MM.1S (cell line): ENCODE measurements around the gene PIK3C2G.

Experiments used
- DNase-seq: peaks from one replicate; pipeline ENCODE4 v3.0.0-alpha.2; 2015
- H2AFZ ChIP-seq: fragments of 300-600 bp; sonication (generic); 2 replicates; pipeline ENCODE4 v1.6.0; 2016; ENCODE audit warnings: antibody characterized with exemption, low read length
- H3F3A ChIP-seq: fragments of 300-600 bp; sonication (generic); 2 replicates; pipeline ENCODE4 v1.6.1; 2016; ENCODE audit warnings: mild to moderate bottlenecking, antibody characterized with exemption, low read length, moderate library complexity, mixed read lengths; ENCODE audit not compliant: insufficient read depth
- H3K27ac ChIP-seq: fragments of 300-600 bp; sonication (generic); 2 replicates; pipeline ENCODE4 v1.5.1; 2016; ENCODE audit warnings: mild to moderate bottlenecking, low read length
- H3K27me3 ChIP-seq: fragments of 300-600 bp; sonication (generic); replicated peaks from 2 replicates; pipeline ENCODE4 v1.6.0; 2016; ENCODE audit warnings: low read length; ENCODE audit not compliant: insufficient read depth
- H3K36me3 ChIP-seq: fragments of 300-600 bp; sonication (generic); replicated peaks from 2 replicates; pipeline ENCODE4 v1.6.1; 2016; ENCODE audit warnings: mild to moderate bottlenecking, low read length, mixed read lengths; ENCODE audit not compliant: insufficient read depth
- H3K4me1 ChIP-seq: fragments of 300-600 bp; sonication (generic); 2 replicates; pipeline ENCODE4 v1.6.1; 2016; ENCODE audit warnings: low read length, mixed read lengths
- H3K4me2 ChIP-seq: fragments of 300-600 bp; sonication (generic); 2 replicates; pipeline ENCODE4 v1.6.0; 2016; ENCODE audit warnings: low read depth, low read length
- H3K4me3 ChIP-seq: fragments of 300-600 bp; sonication (generic); 2 replicates; pipeline ENCODE4 v1.5.1; 2016; ENCODE audit warnings: low read length, mixed read lengths
- H3K79me2 ChIP-seq: fragments of 300-600 bp; sonication (generic); 2 replicates; pipeline ENCODE4 v1.6.1; 2016; ENCODE audit warnings: mixed run types, low read length, mixed read lengths
- H3K9ac ChIP-seq: fragments of 300-600 bp; sonication (generic); 2 replicates; pipeline ENCODE4 v1.6.1; 2016; ENCODE audit warnings: low read length, mixed read lengths
- H3K9me2 ChIP-seq: fragments of 300-600 bp; sonication (generic); replicated peaks from 2 replicates; pipeline ENCODE4 v1.6.1; 2016; ENCODE audit warnings: mild to moderate bottlenecking, low read length, mixed read lengths; ENCODE audit not compliant: insufficient read depth
- H3K9me3 ChIP-seq: fragments of 300-600 bp; sonication (generic); replicated peaks from 2 replicates; pipeline ENCODE4 v1.6.1; 2016; ENCODE audit warnings: mild to moderate bottlenecking, low read length, mixed read lengths; ENCODE audit not compliant: insufficient read depth
- H4K20me1 ChIP-seq: fragments of 300-600 bp; sonication (generic); 2 replicates; pipeline ENCODE4 v1.6.1; 2016; ENCODE audit warnings: mild to moderate bottlenecking, low read length, moderate library complexity, mixed read lengths; ENCODE audit not compliant: insufficient read depth
- EZH2 ChIP-seq: fragments of 300-600 bp; sonication (generic); optimal IDR thresholded peaks from 2 replicates; pipeline ENCODE3; 2017; ENCODE audit warnings: low read depth, mild to moderate bottlenecking, antibody characterized with exemption, low read length, mixed read lengths
- EZH2phosphoT487 ChIP-seq: fragments of 300-600 bp; sonication (generic); IDR thresholded peaks from 2 replicates; pipeline ENCODE4 v1.6.1; 2018; ENCODE audit warnings: antibody characterized with exemption, low read length
- TF ChIP-seq, protein P1 (sequence below): fragments of 300-600 bp; sonication (generic); IDR thresholded peaks from 2 replicates; pipeline ENCODE4 v1.5.1; 2016; ENCODE audit warnings: antibody characterized with exemption, low read length, mixed read lengths

The PIK3C2G gene

GRCh38 chr12:18436170-18436569 lies 174.9 kb downstream of the PIK3C2G start:
- TF ChIP-seq EZH2 = no peak
- TF ChIP-seq EZH2phosphoT487 = no peak
- TF ChIP-seq, protein P1, sequence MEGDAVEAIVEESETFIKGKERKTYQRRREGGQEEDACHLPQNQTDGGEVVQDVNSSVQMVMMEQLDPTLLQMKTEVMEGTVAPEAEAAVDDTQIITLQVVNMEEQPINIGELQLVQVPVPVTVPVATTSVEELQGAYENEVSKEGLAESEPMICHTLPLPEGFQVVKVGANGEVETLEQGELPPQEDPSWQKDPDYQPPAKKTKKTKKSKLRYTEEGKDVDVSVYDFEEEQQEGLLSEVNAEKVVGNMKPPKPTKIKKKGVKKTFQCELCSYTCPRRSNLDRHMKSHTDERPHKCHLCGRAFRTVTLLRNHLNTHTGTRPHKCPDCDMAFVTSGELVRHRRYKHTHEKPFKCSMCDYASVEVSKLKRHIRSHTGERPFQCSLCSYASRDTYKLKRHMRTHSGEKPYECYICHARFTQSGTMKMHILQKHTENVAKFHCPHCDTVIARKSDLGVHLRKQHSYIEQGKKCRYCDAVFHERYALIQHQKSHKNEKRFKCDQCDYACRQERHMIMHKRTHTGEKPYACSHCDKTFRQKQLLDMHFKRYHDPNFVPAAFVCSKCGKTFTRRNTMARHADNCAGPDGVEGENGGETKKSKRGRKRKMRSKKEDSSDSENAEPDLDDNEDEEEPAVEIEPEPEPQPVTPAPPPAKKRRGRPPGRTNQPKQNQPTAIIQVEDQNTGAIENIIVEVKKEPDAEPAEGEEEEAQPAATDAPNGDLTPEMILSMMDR = no peak
- H3F3A ChIP-seq = no peaks in the 10 kb centered on the region
- H3K9me3 ChIP-seq = no peaks in the 10 kb centered on the region
- H3K4me2 ChIP-seq = no peak overlapping the region
- H3K9ac ChIP-seq = no peak overlapping the region
- H3K27me3 ChIP-seq = no peaks in the 10 kb centered on the region
- no peaks in the 10 kb centered on the region for H3K9me2 ChIP-seq
- no peaks in the 10 kb centered on the region for H3K36me3 ChIP-seq
- DNase-seq = no peak
- H2AFZ ChIP-seq = no peak overlapping the region
- no peaks in the 10 kb centered on the region for H4K20me1 ChIP-seq
- no peak overlapping the region for H3K4me3 ChIP-seq
- H3K79me2 ChIP-seq = no peaks in the 10 kb centered on the region
- H3K4me1 ChIP-seq = no peaks in the 10 kb centered on the region
- H3K27ac ChIP-seq = no peak overlapping the region

- H3K9me3 ChIP-seq = no peaks in the 10 kb centered on the region
- no peaks in the 10 kb centered on the region for H4K20me1 ChIP-seq
- no peaks in the 10 kb centered on the region for H3F3A ChIP-seq
- no peak overlapping the region for H3K27ac ChIP-seq
- no peaks in the 10 kb centered on the region for H3K4me1 ChIP-seq
- H3K79me2 ChIP-seq = no peaks in the 10 kb centered on the region
- H3K4me3 ChIP-seq = no peak overlapping the region
- no peak overlapping the region for H3K9ac ChIP-seq
- H3K9me2 ChIP-seq = no peaks in the 10 kb centered on the region
- H3K4me2 ChIP-seq = no peak overlapping the region
- no peak for DNase-seq
- no peak overlapping the region for H2AFZ ChIP-seq
- TF ChIP-seq, protein P1 = no peak
- no peak for TF ChIP-seq EZH2phosphoT487
- no peak for TF ChIP-seq EZH2
- no peaks in the 10 kb centered on the region for H3K36me3 ChIP-seq
- H3K27me3 ChIP-seq = no peaks in the 10 kb centered on the region
Measured at GRCh38 chr12:18439541-18439940, 178.2 kb downstream of the PIK3C2G start.

- H3F3A ChIP-seq = no peaks in the 10 kb centered on the region
- no peak overlapping the region for H3K4me2 ChIP-seq
- no peak for DNase-seq
- H3K9ac ChIP-seq = no peak overlapping the region
- H2AFZ ChIP-seq = no peak overlapping the region
- H4K20me1 ChIP-seq = no peaks in the 10 kb centered on the region
- no peaks in the 10 kb centered on the region for H3K79me2 ChIP-seq
- H3K36me3 ChIP-seq = no peaks in the 10 kb centered on the region
- TF ChIP-seq EZH2phosphoT487 (no peak), EZH2 (no peak)
- TF ChIP-seq, protein P1 = no peak
- no peaks in the 10 kb centered on the region for H3K4me1 ChIP-seq
- no peaks in the 10 kb centered on the region for H3K27me3 ChIP-seq
- no peaks in the 10 kb centered on the region for H3K9me3 ChIP-seq
- H3K4me3 ChIP-seq = no peak overlapping the region
- H3K27ac ChIP-seq = no peak overlapping the region
- H3K9me2 ChIP-seq = no peaks in the 10 kb centered on the region
Measured at GRCh38 chr12:18443768-18444437, 182.6 kb downstream of the PIK3C2G start.
